ENCODE results near the gene PXMP2. TPM values are rescaled to one million over a fixed set of nuclear protein-coding genes. Genes with fewer than 3 reads are reported as not detected.

PXMP2 gene
- total RNA-seq, 2 donors from 2014 or later: 26.7 to 27.0 TPM

DNA sequence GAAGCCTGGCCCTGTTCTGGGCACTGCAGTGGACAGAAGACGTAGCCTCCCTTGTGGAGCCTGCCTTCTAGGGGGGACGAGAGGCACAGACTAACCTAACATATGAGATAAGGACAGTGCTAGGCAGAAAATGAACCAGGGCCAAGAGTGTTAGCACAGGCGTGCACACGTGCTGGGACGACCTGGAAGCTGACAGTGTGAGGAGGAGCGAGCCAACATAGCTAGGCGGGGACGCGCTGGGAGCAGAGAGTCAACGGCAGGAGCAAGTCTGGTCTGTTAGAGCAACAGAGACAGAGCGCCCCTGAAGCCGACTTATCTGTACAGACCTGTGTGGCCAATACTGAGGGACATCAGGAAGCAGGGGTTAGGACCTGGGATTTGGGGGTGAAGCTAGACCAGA, 8.0 kb downstream of the PXMP2 start:
- Histone ChIP-seq H3K36me3 (ENCODE audit: control insufficient read depth, insufficient read depth, low read length) (peaks cover 53% of the 10 kb centered on the region), H3K4me3 (ENCODE audit: low read length) (no peak overlapping the region), H3K9me3 (ENCODE audit: control insufficient read depth, low read length) (no peaks in the 10 kb centered on the region), H3K4me1 (ENCODE audit: control insufficient read depth, insufficient read depth, low read length) (no peaks in the 10 kb centered on the region), H3K9ac (ENCODE audit: extremely low read depth, low read length, poor library complexity, severe bottlenecking) (no peak overlapping the region), H3K27ac (ENCODE audit: low read depth, low read length) (no peak overlapping the region), H3K27me3 (ENCODE audit: control insufficient read depth, insufficient read depth, low read length, poor library complexity, severe bottlenecking) (no peaks in the 10 kb centered on the region)
- H3K27ac Mint-ChIP-seq: peak overlapping the region; percentile 35
- no peaks in the 10 kb centered on the region for H3K27me3 Mint-ChIP-seq (ENCODE audit: insufficient read depth)
- H3K9me3 Mint-ChIP-seq: no peaks in the 10 kb centered on the region
- H3K36me3 Mint-ChIP-seq (ENCODE audit: low read depth): peaks cover 49% of the 10 kb centered on the region
- no peak for DNase-seq
- TF ChIP-seq, protein P1, sequence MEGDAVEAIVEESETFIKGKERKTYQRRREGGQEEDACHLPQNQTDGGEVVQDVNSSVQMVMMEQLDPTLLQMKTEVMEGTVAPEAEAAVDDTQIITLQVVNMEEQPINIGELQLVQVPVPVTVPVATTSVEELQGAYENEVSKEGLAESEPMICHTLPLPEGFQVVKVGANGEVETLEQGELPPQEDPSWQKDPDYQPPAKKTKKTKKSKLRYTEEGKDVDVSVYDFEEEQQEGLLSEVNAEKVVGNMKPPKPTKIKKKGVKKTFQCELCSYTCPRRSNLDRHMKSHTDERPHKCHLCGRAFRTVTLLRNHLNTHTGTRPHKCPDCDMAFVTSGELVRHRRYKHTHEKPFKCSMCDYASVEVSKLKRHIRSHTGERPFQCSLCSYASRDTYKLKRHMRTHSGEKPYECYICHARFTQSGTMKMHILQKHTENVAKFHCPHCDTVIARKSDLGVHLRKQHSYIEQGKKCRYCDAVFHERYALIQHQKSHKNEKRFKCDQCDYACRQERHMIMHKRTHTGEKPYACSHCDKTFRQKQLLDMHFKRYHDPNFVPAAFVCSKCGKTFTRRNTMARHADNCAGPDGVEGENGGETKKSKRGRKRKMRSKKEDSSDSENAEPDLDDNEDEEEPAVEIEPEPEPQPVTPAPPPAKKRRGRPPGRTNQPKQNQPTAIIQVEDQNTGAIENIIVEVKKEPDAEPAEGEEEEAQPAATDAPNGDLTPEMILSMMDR (conservative IDR thresholded peaks at IDR 0.05): no peak
- 97% methylated on average over 11 to 12 of the region's 12 CpGs for WGBS, 2 experiments (ENCODE audit: insufficient coverage in 1 of 2, insufficient read length in 1 of 2)
- no peaks in the 10 kb centered on the region for H3K4me1 Mint-ChIP-seq
- no peak overlapping the region for H3K4me3 Mint-ChIP-seq

DNA sequence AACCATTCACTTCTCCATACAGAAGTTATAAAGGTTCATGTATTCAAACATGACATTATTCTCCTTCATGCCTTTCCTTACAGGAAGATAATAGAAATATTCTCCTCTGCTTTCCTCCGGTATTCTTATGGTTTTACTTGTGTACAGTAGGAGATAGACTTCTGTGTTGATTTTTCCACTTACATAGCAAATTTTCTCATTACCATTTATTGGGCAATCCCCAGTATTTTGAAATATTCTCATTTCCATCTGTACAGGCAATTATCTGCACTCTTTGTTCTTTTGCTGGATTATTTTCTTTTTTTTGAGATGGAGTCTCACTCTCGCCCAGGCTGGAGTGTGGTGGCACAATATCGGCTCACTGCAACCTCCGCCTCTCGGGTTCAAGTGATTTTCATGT, 11.0 kb downstream of the PXMP2 start:
- Histone ChIP-seq H3K4me1 (ENCODE audit: control insufficient read depth, insufficient read depth, low read length) (no peaks in the 10 kb centered on the region), H3K27ac (ENCODE audit: low read depth, low read length) (no peak overlapping the region), H3K4me3 (ENCODE audit: low read length) (no peak overlapping the region), H3K9ac (ENCODE audit: extremely low read depth, low read length, poor library complexity, severe bottlenecking) (no peak overlapping the region), H3K9me3 (ENCODE audit: control insufficient read depth, low read length) (no peaks in the 10 kb centered on the region), H3K36me3 (ENCODE audit: control insufficient read depth, insufficient read depth, low read length) (peaks cover 43% of the 10 kb centered on the region), H3K27me3 (ENCODE audit: control insufficient read depth, insufficient read depth, low read length, poor library complexity, severe bottlenecking) (no peaks in the 10 kb centered on the region)
- no peak for DNase-seq
- 96 to 100% methylated on average over 4 of the region's 5 CpGs for WGBS, 2 experiments (ENCODE audit: insufficient coverage in 1 of 2, insufficient read length in 1 of 2)
- no peaks in the 10 kb centered on the region for H3K27me3 Mint-ChIP-seq (ENCODE audit: insufficient read depth)
- TF ChIP-seq, protein P1 (conservative IDR thresholded peaks at IDR 0.05): no peak
- H3K9me3 Mint-ChIP-seq: no peaks in the 10 kb centered on the region
- no peaks in the 10 kb centered on the region for H3K4me1 Mint-ChIP-seq
- no peak overlapping the region for H3K27ac Mint-ChIP-seq
- no peak overlapping the region for H3K4me3 Mint-ChIP-seq
- peaks cover 49% of the 10 kb centered on the region for H3K36me3 Mint-ChIP-seq (ENCODE audit: low read depth)

DNA sequence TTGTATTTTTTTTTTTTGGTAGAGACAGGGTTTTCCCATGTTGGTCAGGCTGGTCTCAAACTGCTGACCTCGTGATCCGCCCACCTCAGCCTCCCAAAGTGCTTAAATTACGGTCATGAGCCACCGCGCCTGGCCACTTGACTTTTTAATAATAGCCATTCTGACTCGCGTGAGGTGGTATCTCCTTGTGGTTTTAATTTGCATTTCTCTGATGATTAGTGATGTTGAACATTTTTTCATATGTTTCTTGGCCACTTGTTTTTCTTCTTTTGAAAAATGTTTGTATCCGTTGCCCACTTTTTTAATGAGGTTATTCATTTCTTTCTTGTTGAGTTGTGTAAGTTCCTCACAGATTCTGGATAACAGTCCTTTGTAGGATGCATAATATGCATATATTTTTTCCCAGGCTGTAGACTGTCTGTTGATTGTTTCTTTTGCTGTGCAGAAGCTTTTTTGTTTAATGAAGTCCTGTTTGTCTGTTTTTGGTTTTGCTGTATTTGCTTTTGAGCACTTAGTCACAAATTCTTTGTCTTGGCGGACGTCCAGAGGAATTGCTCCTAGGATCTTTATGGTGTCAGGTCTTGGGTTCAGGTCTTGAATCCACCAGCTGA, 12.9 kb downstream of the PXMP2 start:
- Histone ChIP-seq H3K4me1 (ENCODE audit: control insufficient read depth, insufficient read depth, low read length) (no peaks in the 10 kb centered on the region), H3K27ac (ENCODE audit: low read depth, low read length) (no peak overlapping the region), H3K27me3 (ENCODE audit: control insufficient read depth, insufficient read depth, low read length, poor library complexity, severe bottlenecking) (no peaks in the 10 kb centered on the region), H3K4me3 (ENCODE audit: low read length) (no peak overlapping the region), H3K9ac (ENCODE audit: extremely low read depth, low read length, poor library complexity, severe bottlenecking) (no peak overlapping the region), H3K36me3 (ENCODE audit: control insufficient read depth, insufficient read depth, low read length) (peaks cover 48% of the 10 kb centered on the region), H3K9me3 (ENCODE audit: control insufficient read depth, low read length) (no peaks in the 10 kb centered on the region)
- Mint-ChIP-seq H3K9me3 (no peaks in the 10 kb centered on the region), H3K27me3 (ENCODE audit: insufficient read depth) (no peaks in the 10 kb centered on the region), H3K4me3 (no peak overlapping the region), H3K27ac (no peak overlapping the region), H3K36me3 (ENCODE audit: low read depth) (peaks cover 61% of the 10 kb centered on the region), H3K4me1 (no peaks in the 10 kb centered on the region)
- TF ChIP-seq, protein P1 (conservative IDR thresholded peaks at IDR 0.05): no peak
- 98 to 100% methylated on average over 7 to 10 of the region's 10 CpGs for WGBS, 2 experiments (ENCODE audit: insufficient coverage in 1 of 2, insufficient read length in 1 of 2)
- no peak for DNase-seq
